Measurements from ENCODE around the gene DLGAP1.

- no peak for TF ChIP-seq CTCF (IDR thresholded peaks at IDR 0.05 in 2 of 3, conservative IDR thresholded peaks at IDR 0.05 in 1 of 3; ENCODE audit: borderline replicate concordance in 1 of 3, insufficient read depth in 1 of 3, low read depth in 2 of 3, low read length in 2 of 3)
- no peak for TF ChIP-seq ZBTB33 (IDR thresholded peaks at IDR 0.05; ENCODE audit: extremely low read depth, insufficient replicate concordance, low read length)
- TF ChIP-seq ATF3 (IDR thresholded peaks at IDR 0.05) = no peak
Measured at GRCh38 chr18:4444306-4444705, 10.8 kb downstream of the DLGAP1 start.

Data from HCT116 (cell line).